ENCODE results near the gene CCDC106. TPM values are rescaled to one million over a fixed set of nuclear protein-coding genes. Genes with fewer than 3 reads are reported as not detected.

CCDC106 gene
- total RNA-seq, 1 experiment from 2014 or later, result 11.4 TPM

GRCh38 chr19:55635856-55636440 lies 12.1 kb upstream of the CCDC106 start:
- no peak for DNase-seq (ENCODE audit: low spot score)

- DNase-seq (ENCODE audit: low spot score), result no peak
Measured at GRCh38 chr19:55636723-55637122, 11.3 kb upstream of the CCDC106 start.

GRCh38 chr19:55637534-55637933 lies 10.5 kb upstream of the CCDC106 start:
- no peak for DNase-seq (ENCODE audit: low spot score)

- peak; percentile 83 for DNase-seq (ENCODE audit: low spot score)
Measured at GRCh38 chr19:55638864-55639359, 9.1 kb upstream of the CCDC106 start.

GRCh38 chr19:55640043-55640576 lies 7.9 kb upstream of the CCDC106 start:
- no peak for DNase-seq (ENCODE audit: low spot score)

- peak; percentile 81 for DNase-seq (ENCODE audit: low spot score)
Measured at GRCh38 chr19:55640577-55641425, 7.2 kb upstream of the CCDC106 start, which contains the start of gene ZNF580. Gene ZNF580 (plus strand): TSS chr19:55641002. CDS start chr19:55642509, 1,507 bp downstream.

- peak; percentile 57 for DNase-seq (ENCODE audit: low spot score)
Measured at GRCh38 chr19:55641426-55642152, 6.4 kb upstream of the CCDC106 start.

GRCh38 chr19:55642153-55643002 lies 5.6 kb upstream of the CCDC106 start:
- DNase-seq (ENCODE audit: low spot score), result peak; percentile 46

- peak; percentile 83 for DNase-seq (ENCODE audit: low spot score)
Measured at GRCh38 chr19:55643003-55643886, 4.8 kb upstream of the CCDC106 start, which contains the start of gene ZNF581. Gene ZNF581 (plus strand): TSS chr19:55643649. CDS start chr19:55644572, 923 bp downstream.

- DNase-seq (ENCODE audit: low spot score), result peak; percentile 49
Measured at GRCh38 chr19:55643887-55644176, 4.2 kb upstream of the CCDC106 start.

- no peak for DNase-seq (ENCODE audit: low spot score)
Measured at GRCh38 chr19:55644191-55644833, 3.7 kb upstream of the CCDC106 start.

GRCh38 chr19:55644842-55645511 lies 3.0 kb upstream of the CCDC106 start:
- no peak for DNase-seq (ENCODE audit: low spot score)

- DNase-seq (ENCODE audit: low spot score), result no peak
Measured at GRCh38 chr19:55645512-55645881, 2.5 kb upstream of the CCDC106 start.

- DNase-seq (ENCODE audit: low spot score), result no peak
Measured at GRCh38 chr19:55646889-55647731, 902 bp upstream of the CCDC106 start.

- DNase-seq (ENCODE audit: low spot score), result no peak
Measured at GRCh38 chr19:55648585-55649267, 714 bp downstream of the CCDC106 start.

GRCh38 chr19:55649268-55650125 lies 1.5 kb downstream of the CCDC106 start:
- DNase-seq (ENCODE audit: low spot score), result no peak

Data from HT-29 (cell line).